ENCODE data around the gene TFAP2D.

GRCh38 chr6:50663806-50664205 lies 49.5 kb upstream of the TFAP2D start:
- TF ChIP-seq CTCF (conservative IDR thresholded peaks at IDR 0.05; ENCODE audit: low read depth in 2 of 2) (no peak), ZNF331 (CRISPR knock-in tag; IDR thresholded peaks at IDR 0.05; ENCODE audit: low read depth) (no peak), EZH2 (IDR thresholded peaks at IDR 0.05; ENCODE audit: low read depth, unreplicated experiment) (no peak), CREB1 (CRISPR knock-in tag; IDR thresholded peaks at IDR 0.05; ENCODE audit: low read depth) (no peak), POLR2AphosphoS5 (IDR thresholded peaks at IDR 0.05; ENCODE audit: low read depth) (no peak), REST (IDR thresholded peaks at IDR 0.05; ENCODE audit: unreplicated experiment) (no peak), JUNB (IDR thresholded peaks at IDR 0.05; ENCODE audit: unreplicated experiment) (no peak), EZH2phosphoT487 (IDR thresholded peaks at IDR 0.05; ENCODE audit: unreplicated experiment) (no peak)

Measured in GM23338 (cell line).